ENCODE measurements around the gene CES2.

- TF ChIP-seq CTCF (conservative IDR thresholded peaks at IDR 0.05; ENCODE audit: low read length) (no peak), EZH2phosphoT487 (IDR thresholded peaks at IDR 0.05; ENCODE audit: borderline replicate concordance) (no peak)
Measured at GRCh38 chr16:66899310-66899944, 35.9 kb upstream of the CES2 start.
